Cerebellar cortex (tissue), 1 donor: ENCODE results near the gene CALML6.
A peak's percentile ranks its signal among the peaks of the same experiment; 100 is the strongest.

Experiments used
- DNase-seq: peaks from one replicate; pipeline ENCODE4 v3.0.0-alpha.2; 2015; ENCODE audit warnings: low spot score

Gene CALML6

GRCh38 chr1:1911350-1912041 is 3.6 kb upstream of the CALML6 start:
- no peak for DNase-seq

GRCh38 chr1:1914101-1914970 is 724 bp upstream of the CALML6 start:
- no peak for DNase-seq

- DNase-seq = no peak
Measured at GRCh38 chr1:1915911-1916840, 1.1 kb downstream of the CALML6 start.

GRCh38 chr1:1916851-1917251 is 1.8 kb downstream of the CALML6 start:
- DNase-seq = no peak

GRCh38 chr1:1917304-1917976 is 2.4 kb downstream of the CALML6 start:
- DNase-seq = no peak

- no peak for DNase-seq
Measured at GRCh38 chr1:1917995-1918900, 3.2 kb downstream of the CALML6 start.

GRCh38 chr1:1918901-1919303 is 3.8 kb downstream of the CALML6 start, which contains the start of gene TMEM52:
Gene TMEM52, minus strand, starts transcription at chr1:1919279. Its CDS starts 14 bp downstream, at chr1:1919265.
- DNase-seq = no peak

- peak; percentile 94 for DNase-seq
Measured at GRCh38 chr1:1919304-1920056, 4.4 kb downstream of the CALML6 start.

- DNase-seq = no peak
Measured at GRCh38 chr1:1920057-1920607, 5.1 kb downstream of the CALML6 start.

- DNase-seq = no peak
Measured at GRCh38 chr1:1920608-1921458, 5.8 kb downstream of the CALML6 start.

GRCh38 chr1:1921459-1921862 is 6.4 kb downstream of the CALML6 start:
- no peak for DNase-seq

- no peak for DNase-seq
Measured at GRCh38 chr1:1921901-1922701, 7.0 kb downstream of the CALML6 start.

GRCh38 chr1:1922702-1922955 is 7.6 kb downstream of the CALML6 start:
- DNase-seq = no peak

GRCh38 chr1:1922956-1923833 is 8.1 kb downstream of the CALML6 start:
- DNase-seq = no peak

GRCh38 chr1:1924386-1924785 is 9.3 kb downstream of the CALML6 start:
- DNase-seq = no peak

GRCh38 chr1:1924849-1925248 is 9.8 kb downstream of the CALML6 start:
- no peak for DNase-seq
